ENCODE data around the gene SMIM35.

The SMIM35 gene

GRCh38 chr11:118055966-118056365, 30.8 kb downstream of the SMIM35 start:
- no peak for DNase-seq

GRCh38 chr11:118054712-118055640, 31.8 kb downstream of the SMIM35 start:
- no peak for DNase-seq

- DNase-seq, result no peak
These were observed 34.1 kb downstream of the SMIM35 start for GRCh38 chr11:118052581-118053206.

GRCh38 chr11:118051611-118052461, 34.9 kb downstream of the SMIM35 start:
- no peak for DNase-seq

DNA sequence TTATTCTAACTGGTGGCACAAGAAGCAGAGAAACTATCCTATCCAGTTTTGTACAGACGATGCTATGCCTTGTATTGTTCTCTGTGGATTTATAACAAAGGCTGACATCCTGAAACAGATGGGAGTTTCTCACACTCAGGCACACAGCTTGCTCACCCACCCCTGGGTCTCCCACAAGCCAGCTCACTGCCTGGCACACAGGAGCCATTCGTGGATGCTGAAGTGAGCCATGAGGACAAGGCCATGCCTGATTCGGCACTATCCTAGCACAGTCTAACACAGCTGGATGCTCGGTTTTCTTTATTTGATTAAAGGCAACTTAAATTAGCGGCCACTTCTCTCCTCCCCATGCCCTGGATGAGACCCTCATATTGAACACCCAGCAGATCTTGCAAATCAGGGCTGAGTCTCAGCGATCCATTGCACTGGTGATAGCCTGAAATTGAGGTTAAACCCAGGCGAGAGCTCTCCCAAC, 35.6 kb downstream of the SMIM35 start:
- no peak for DNase-seq

DNA sequence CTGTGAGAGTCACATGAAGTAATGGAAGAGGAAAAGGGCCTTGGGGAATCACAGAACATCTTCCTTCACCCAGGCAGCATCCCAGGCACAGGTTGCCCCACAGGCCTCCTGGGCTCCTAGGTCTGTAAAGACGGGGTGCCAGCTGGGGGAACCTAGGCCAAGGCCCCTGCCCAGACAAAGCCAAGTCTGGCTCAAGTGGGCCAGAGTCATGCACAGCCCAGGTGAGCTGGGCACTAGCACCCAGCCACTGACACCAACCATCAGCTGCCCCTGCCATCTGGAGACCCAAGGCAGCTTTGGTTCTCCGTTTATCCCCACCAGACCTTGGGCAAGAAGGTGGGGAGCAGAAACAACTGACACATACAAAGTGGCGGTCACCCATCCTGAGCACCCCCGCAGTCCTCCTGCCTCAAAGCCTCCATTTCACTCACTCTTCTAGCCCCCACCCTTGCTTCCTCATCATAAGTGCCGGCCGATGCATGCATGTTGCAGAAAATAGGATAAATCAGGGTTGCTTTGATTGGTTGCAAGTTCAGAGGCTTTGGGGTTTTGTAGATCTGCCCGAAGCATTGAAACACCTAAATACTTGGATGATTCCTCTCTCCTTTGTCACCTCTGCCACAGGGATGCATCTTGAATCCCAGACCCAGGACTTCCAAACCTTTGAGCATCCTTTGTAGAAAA, 36.4 kb downstream of the SMIM35 start:
- DNase-seq, result no peak

DNA sequence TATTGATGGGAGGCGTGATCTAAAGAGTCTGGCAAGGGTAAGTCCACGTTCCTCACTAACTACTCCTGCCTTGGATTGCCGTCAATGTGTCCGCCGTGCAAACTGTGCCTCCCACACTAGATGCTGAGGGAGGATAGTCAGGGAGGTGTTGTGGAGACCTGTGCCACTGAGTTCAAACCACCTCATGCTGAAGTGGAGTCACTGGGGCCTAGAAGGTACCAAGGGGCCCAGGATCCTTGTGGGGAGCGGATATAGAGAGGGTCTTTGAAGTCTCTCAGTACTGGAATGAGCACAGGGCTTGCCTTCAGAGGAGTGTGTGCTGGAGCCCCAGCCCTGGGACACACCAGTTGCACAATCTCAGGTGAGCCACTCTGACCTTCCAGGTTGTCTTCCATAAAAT, 37.0 kb downstream of the SMIM35 start:
- no peak for DNase-seq

DNA sequence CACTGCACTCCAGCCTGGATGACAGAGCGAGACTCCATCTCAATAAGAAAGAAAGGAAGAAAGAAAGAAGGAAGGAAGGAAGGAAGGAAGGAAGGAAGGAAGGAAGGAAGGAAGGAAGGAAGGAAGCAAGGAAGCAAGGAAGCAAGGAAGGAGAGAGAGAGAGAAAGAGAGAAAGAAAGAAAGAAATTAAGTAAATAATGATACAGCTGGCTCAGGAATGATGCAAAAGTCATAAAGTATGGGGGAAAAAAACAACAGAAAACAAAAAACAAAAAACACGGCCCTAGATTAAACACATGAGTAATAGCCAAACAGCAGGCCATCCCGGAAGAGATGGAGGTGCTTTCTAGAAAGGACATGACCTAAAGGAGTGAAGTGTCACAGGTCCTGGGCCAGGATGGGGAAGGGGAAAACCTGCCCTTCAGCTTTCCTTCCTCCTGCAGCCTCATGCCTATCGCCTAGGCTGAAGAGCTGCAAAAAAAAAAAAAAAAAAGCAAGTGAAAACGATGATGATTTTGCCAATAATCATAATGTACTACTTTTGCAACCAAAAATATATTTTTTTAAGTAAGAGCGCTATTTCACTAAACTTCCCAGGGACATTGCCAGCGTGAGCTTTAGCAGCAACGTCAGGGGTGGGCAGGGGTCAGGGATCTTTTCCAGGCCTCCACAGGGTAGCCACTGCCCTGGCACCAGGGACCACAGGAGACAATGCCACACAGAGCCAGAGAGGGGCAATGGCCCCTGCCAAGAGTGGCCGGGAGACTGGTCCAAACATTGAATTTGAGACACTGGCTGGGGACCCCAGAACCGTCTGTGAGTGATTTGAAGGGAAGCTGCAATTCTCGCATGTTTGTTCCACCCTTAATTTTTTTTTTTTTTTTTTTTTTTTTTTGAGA, 38.0 kb downstream of the SMIM35 start:
- DNase-seq, result no peak

DNA sequence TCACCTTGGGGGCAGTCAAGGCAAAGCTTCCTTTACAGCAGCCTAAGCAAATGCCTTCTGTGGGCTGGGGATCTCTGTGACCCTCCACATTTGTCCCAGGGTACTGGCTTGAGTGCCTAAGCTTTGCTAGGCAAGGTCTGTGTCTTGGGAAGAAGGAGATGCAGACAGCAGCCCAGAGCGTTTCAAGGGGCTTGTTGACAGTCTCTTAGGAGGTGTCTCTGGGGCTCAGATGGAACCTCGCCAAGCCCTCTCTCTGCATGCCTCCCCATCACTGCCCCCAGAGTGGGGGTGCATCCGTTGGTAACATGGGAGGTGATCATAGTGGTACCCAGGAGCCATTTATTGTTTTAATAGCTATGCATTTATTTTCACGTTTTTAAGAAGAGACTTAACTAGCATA, 39.0 kb downstream of the SMIM35 start:
- DNase-seq, result no peak

- DNase-seq, result no peak
These were observed 39.6 kb downstream of the SMIM35 start for GRCh38 chr11:118046964-118047700.

DNA sequence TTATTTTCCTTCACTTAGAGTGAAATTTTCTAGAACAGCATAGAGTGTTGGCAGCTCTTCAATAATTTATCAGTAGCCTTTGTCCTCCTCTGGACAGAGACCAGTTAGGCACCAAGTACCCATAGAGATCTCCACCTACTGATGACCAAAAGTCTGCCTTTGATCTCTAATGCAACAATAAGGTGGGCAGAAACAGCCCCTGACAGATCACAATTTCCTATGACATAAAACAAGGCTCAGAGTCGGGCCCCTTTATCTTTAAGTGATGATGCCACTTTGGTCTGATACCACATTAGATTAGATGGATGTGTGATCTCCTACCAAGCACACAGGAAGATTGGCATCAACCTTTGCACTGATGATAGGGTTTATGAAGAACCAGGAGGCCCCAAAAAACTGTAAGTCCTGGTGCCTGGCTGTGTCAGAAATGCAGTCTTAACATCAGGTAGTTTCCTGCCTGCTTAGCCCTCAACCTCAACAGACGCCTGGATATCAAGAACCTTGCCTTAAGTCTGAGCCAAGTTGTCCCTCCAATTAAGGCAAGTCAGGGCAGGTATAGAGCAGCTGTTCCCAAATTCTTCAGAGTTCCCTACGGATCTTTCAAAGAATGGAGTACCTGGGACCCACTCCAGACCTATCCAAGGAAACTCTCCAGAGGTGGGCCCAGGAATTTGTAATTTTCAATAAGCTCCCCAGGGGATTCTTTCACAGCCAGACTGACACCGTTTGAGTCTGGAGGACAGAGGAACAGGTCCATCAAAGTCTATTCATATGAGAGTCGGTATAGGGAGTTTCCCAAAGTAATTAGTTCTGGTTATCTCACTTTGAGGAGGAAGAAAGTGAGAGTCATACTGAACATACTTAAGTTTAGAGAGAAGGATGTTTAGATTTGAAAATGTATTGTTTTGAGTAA, 40.5 kb downstream of the SMIM35 start:
- DNase-seq, result no peak

DNA sequence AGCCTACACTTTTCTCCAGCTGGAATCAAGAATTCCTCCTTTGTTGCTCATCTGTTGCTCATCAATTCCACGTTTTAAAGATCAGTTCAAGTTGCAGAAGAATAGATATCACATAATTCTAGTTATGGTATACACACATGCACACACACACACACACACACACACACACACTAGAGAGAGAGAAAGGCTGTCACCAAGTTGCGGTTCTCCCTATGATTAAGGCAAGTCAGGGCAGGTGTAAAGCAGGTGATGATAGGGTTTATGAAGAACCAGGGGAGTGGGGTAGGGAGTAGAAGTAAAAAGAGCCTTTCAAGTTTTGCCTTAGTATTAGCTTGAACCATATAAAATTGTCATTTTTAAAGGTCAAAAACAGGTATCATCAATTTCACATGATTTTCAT, 41.6 kb downstream of the SMIM35 start:
- no peak for DNase-seq

- DNase-seq, result no peak
These were observed 44.0 kb downstream of the SMIM35 start for GRCh38 chr11:118042796-118043195.

GRCh38 chr11:118042141-118042540, 44.6 kb downstream of the SMIM35 start:
- no peak for DNase-seq

- no peak for DNase-seq
These were observed 53.3 kb downstream of the SMIM35 start for GRCh38 chr11:118033443-118033842.

DNA sequence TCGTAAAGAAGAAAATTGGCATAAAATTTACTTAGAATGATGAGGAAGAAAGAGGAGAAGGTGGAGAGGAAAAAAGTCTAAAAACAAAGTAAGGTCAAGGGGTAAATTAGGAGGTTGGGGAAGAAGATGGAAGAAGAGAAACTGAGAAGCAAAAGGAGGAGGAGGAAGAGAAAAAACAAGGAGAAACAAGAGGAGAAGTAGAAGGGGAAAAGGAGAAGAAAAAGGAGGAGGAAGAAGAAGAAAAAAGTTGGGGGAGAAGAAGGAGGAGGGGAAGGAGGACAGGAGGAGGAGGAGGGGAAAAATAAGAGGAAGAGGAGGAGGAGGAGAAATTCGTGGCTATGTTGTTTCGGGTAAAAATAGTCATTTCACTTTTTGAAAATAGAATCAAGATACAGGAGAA, 58.1 kb downstream of the SMIM35 start:
- DNase-seq, result no peak

- no peak for DNase-seq
These were observed 59.1 kb downstream of the SMIM35 start for GRCh38 chr11:118027694-118028093.

DNA sequence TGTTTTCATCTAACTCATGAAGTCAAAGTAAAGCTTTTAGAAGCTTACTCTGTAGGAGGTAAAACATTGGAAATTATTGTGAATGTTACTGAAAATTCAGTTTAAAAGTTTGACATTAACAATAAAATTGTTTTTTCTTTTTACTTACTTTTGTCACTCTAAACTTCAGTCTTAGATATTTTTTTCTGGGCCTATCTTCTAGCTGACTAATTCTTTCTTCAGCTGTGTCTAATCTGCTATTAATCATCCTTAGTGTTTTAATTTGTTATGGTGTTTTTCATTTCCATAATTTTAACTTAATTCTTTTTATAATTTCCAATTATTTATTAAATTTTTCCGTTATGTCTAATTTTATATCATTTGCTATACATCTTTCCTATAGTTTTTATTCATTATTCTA, 65.6 kb downstream of the SMIM35 start:
- no peak for DNase-seq

DNA sequence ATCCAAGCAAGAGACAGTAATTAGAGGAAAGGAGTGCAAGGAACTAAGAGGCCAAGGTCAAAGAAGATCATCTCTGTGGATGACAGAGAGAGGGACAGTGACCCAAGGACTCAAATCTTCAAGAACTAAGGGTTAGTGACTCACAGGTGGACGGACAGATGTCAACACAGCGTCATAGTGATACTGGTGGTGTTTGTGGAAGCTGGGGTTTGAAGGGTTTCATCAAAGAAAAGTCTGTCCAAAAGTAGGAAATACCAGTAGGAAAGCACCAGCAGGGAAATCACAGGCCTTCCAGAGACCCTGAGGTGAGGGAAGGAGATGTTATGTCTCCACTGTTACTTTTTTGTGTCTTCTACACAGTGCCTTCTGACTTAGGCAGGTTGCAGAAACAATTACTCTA, 68.4 kb downstream of the SMIM35 start:
- DNase-seq, result no peak

Measured in NCI-H748 treated with DMSO at 0.1 percent for 48 hours (cell line).